SK-N-SH (cell line): ENCODE results near the gene ADAMTSL1. TPM values are rescaled to one million over a fixed set of nuclear protein-coding genes. Genes with fewer than 3 reads are reported as not detected.

Source experiments
- CTCF ChIA-PET: fragments of 300-600, 350-600 bp; formaldehyde crosslinking; extraction: SDS; loops from one replicate; lab custom pipeline; 2021; lab: Yijun Ruan, JAX
- POLR2A ChIA-PET: fragments of 350-600 bp; sonication (Branson Sonifier 250); formaldehyde crosslinking; extraction: SDS; loops from one replicate; lab custom pipeline; 2020; ENCODE audit warnings: antibody characterized with exemption, inconsistent platforms; lab: Yijun Ruan, JAX
- DNase-seq: peaks from one replicate; pipeline ENCODE4 v3.0.0; 2012
- H2AFZ ChIP-seq: fragments of 200-600 bp; sonication (generic); 2 replicates; pipeline ENCODE4 v1.8.1; 2016; ENCODE audit warnings: antibody characterized with exemption, mild to moderate bottlenecking, low read depth
- H3F3A ChIP-seq: fragments of 200-600 bp; sonication (generic); replicated peaks from 2 replicates; pipeline ENCODE3; 2016; ENCODE audit warnings: antibody characterized with exemption, mild to moderate bottlenecking; ENCODE audit not compliant: insufficient read depth
- H3K27ac ChIP-seq, 2 experiments: fragments of 200-500 bp in 1 of 2; fragments of 200-600 bp in 1 of 2; sonication (Bioruptor generic) in 1 of 2; sonication (generic), shearing (Covaris generic) in 1 of 2; 2 replicates each; pipeline versions ENCODE4 v1.5.1 to v1.6.1; 2014 to 2016; ENCODE audit warnings: low read depth in 2 of 2, inconsistent platforms in 1 of 2, low read length in 1 of 2, mild to moderate bottlenecking in 1 of 2, mixed read lengths in 1 of 2
- H3K27me3 ChIP-seq: fragments of 200-600 bp; sonication (generic), shearing (Covaris generic); 2 replicates; pipeline ENCODE4 v1.6.1; 2016; ENCODE audit warnings: mixed run types; ENCODE audit not compliant: insufficient read depth
- H3K36me3 ChIP-seq, 2 experiments: fragments of 200-500 bp in 1 of 2; fragments of 200-600 bp in 1 of 2; sonication (Bioruptor generic) in 1 of 2; sonication (generic) in 1 of 2; replicated peaks in 1 of 2; 2 replicates each; pipeline versions ENCODE3 to v1.5.1; 2014 to 2016; ENCODE audit warnings: low read length in 1 of 2, mild to moderate bottlenecking in 1 of 2; ENCODE audit not compliant: insufficient read depth in 2 of 2, control insufficient read depth in 1 of 2
- H3K4me1 ChIP-seq, 2 experiments: fragments of 200-500 bp in 1 of 2; fragments of 200-600 bp in 1 of 2; sonication (Bioruptor generic) in 1 of 2; sonication (generic), shearing (Covaris generic) in 1 of 2; 2 replicates each; pipeline versions ENCODE4 v1.5.1 to v1.6.1; 2014 to 2016; ENCODE audit warnings: low read depth in 1 of 2, low read length in 1 of 2, mixed run types in 1 of 2; ENCODE audit not compliant: insufficient read depth in 2 of 2, control insufficient read depth in 1 of 2
- H3K4me2 ChIP-seq: fragments of 200-600 bp; sonication (generic), shearing (Covaris generic); 2 replicates; pipeline ENCODE4 v1.6.1; 2017; ENCODE audit warnings: mixed run types
- H3K4me3 ChIP-seq, 2 experiments: fragments of 200-500 bp in 1 of 2; fragments of 200-600 bp in 1 of 2; sonication (Bioruptor generic) in 1 of 2; sonication (generic), shearing (Covaris generic) in 1 of 2; 2 replicates each; pipeline versions ENCODE4 v1.5.1 to v1.8.1; 2014 to 2016; ENCODE audit warnings: low read depth in 2 of 2, inconsistent platforms in 1 of 2, low read length in 1 of 2, mild to moderate bottlenecking in 1 of 2, mixed read lengths in 1 of 2, moderate library complexity in 1 of 2
- H3K79me2 ChIP-seq: fragments of 200-600 bp; sonication (generic); 2 replicates; pipeline ENCODE4 v1.8.1; 2017; ENCODE audit warnings: mild to moderate bottlenecking; ENCODE audit not compliant: insufficient read depth
- H3K9ac ChIP-seq: fragments of 200-600 bp; sonication (generic); 2 replicates; pipeline ENCODE4 v1.6.1; 2017; ENCODE audit warnings: mixed run types
- H3K9me2 ChIP-seq: fragments of 200-600 bp; sonication (generic); 2 replicates; pipeline ENCODE4 v1.6.1; 2017; ENCODE audit warnings: mixed run types
- H3K9me3 ChIP-seq: fragments of 200-600 bp; sonication (generic); 2 replicates; pipeline ENCODE4 v1.6.1; 2017; ENCODE audit warnings: mixed run types, mild to moderate bottlenecking, moderate library complexity
- H4K20me1 ChIP-seq: fragments of 200-600 bp; sonication (generic); 2 replicates; pipeline ENCODE4 v1.6.1; 2017; ENCODE audit warnings: mild to moderate bottlenecking, mixed run types; ENCODE audit not compliant: insufficient read depth
- CHD2 ChIP-seq: fragments of 150-350 bp; IDR thresholded peaks from 2 replicates; pipeline ENCODE4 v1.6.1; 2018; ENCODE audit warnings: low read length; ENCODE audit not compliant: partially characterized antibody
- EP300 ChIP-seq, 2 experiments: IDR thresholded peaks; 2 replicates each; pipeline versions ENCODE4 v1.4.0 to v1.6.1; 2012; ENCODE audit warnings: borderline replicate concordance in 1 of 2, low read depth in 1 of 2, low read length in 1 of 2
- EZH2phosphoT487 ChIP-seq: fragments of 200-600 bp; sonication (generic); IDR thresholded peaks from 2 replicates; pipeline ENCODE4 v1.6.1; 2017; ENCODE audit warnings: low read depth, mixed run types, mild to moderate bottlenecking, antibody characterized with exemption, moderate library complexity, borderline replicate concordance
- FOSL2 ChIP-seq: IDR thresholded peaks from 2 replicates; pipeline ENCODE4 v1.4.0; 2012; ENCODE audit warnings: low read depth, mild to moderate bottlenecking, moderate library complexity, borderline replicate concordance
- GABPA ChIP-seq: IDR thresholded peaks from 2 replicates; pipeline ENCODE4 v1.4.0; 2012; ENCODE audit warnings: low read depth, mild to moderate bottlenecking
- GATA2 ChIP-seq: sonication (generic); formaldehyde crosslinking; IDR thresholded peaks from 2 replicates; pipeline ENCODE4 v1.5.0; 2020; ENCODE audit warnings: mild to moderate bottlenecking, missing genetic modification reagents
- NRF1 ChIP-seq: IDR thresholded peaks from 2 replicates; pipeline ENCODE4 v1.6.1; 2012; ENCODE audit warnings: low read depth, mild to moderate bottlenecking, low read length
- POLR2AphosphoS5 ChIP-seq: IDR thresholded peaks from 2 replicates; pipeline ENCODE4 v1.6.1; 2012; ENCODE audit warnings: low read depth, low read length
- RAD21 ChIP-seq: IDR thresholded peaks from 2 replicates; pipeline ENCODE4 v1.6.1; 2012; ENCODE audit warnings: mild to moderate bottlenecking, low read length
- RCOR1 ChIP-seq: fragments of 150-350 bp; IDR thresholded peaks from 2 replicates; pipeline ENCODE4 v1.6.1; 2017; ENCODE audit warnings: antibody characterized with exemption, low read length
- RFX5 ChIP-seq: IDR thresholded peaks from 2 replicates; pipeline ENCODE4 v1.6.1; 2012; ENCODE audit warnings: mild to moderate bottlenecking, improper control_type of control experiment, low read length
- RXRA ChIP-seq: IDR thresholded peaks from 2 replicates; pipeline ENCODE4 v1.4.0; 2012; ENCODE audit warnings: low read depth, mild to moderate bottlenecking, borderline replicate concordance
- SMC3 ChIP-seq: IDR thresholded peaks from 2 replicates; pipeline ENCODE4 v1.6.1; 2012; ENCODE audit warnings: low read depth, low read length, improper control_type of control experiment
- TAF1 ChIP-seq: IDR thresholded peaks from 2 replicates; pipeline ENCODE4 v1.6.1; 2012; ENCODE audit warnings: low read depth, mild to moderate bottlenecking, low read length, moderate library complexity, borderline replicate concordance
- TCF12 ChIP-seq: IDR thresholded peaks from 2 replicates; pipeline ENCODE4 v1.4.0; 2012
- TEAD4 ChIP-seq: IDR thresholded peaks from 2 replicates; pipeline ENCODE4 v1.4.0; 2012; ENCODE audit warnings: mild to moderate bottlenecking, borderline replicate concordance; ENCODE audit not compliant: insufficient read depth
- WGBS: methylation state at CpG from one replicate; pipeline ENCODE4 v1.1.6; 2017; ENCODE audit warnings: low lambda C conversion rate; 5-methylcytosine and 5-hydroxymethylcytosine counted together
- polyA plus RNA-seq, 3 experiments: library from polyadenylated mRNA; depleted of rRNA; stranded (reverse); fragments of >200 nt; gene quantifications; 2 replicates each; pipeline ENCODE4 v1.2.3, GENCODE V29; 2012
- TF ChIP-seq, protein P1 (sequence below): fragments of 150-350 bp; IDR thresholded peaks from 2 replicates; pipeline ENCODE4 v1.6.1; 2016; ENCODE audit warnings: mild to moderate bottlenecking, low read depth, low read length
- TF ChIP-seq, protein P2 (sequence below): IDR thresholded peaks from 2 replicates; pipeline ENCODE4; 2012
- TF ChIP-seq, protein P3 (sequence below): IDR thresholded peaks from 2 replicates; pipeline ENCODE4 v1.6.1; 2012; ENCODE audit warnings: mild to moderate bottlenecking, low read depth, low read length, moderate library complexity
- TF ChIP-seq, protein P4 (sequence below): IDR thresholded peaks from 2 replicates; pipeline ENCODE4 v1.4.0; 2012; ENCODE audit warnings: low read depth, borderline replicate concordance

Gene ADAMTSL1
- polyA plus RNA-seq, 1 of the 3 experiments (the other 2 are of a cell fraction), result 114 TPM

DNA sequence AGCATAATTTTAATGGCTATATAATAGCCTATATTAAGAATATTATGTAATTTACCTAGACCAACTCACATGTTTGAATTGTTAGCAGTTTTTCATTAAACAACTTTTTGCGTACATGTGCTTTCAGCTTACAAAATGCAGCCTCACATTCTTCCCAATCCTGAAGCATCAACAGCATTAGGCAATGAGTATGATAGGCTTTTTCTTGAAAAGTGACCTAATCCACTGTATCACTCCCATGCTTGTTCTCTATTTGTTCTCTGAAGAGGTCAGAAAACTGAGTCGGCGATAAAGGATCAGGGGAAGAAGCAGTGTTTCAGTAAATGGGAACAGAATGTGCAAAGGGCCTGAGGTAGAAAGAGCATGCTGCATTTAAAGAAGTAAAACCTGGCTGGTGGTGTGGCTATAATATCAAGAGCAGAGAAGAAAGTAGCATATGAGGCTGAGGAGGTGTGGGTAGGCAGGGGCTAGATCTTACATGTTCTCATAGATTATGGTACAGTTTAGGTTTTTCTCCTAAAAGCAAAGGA is 346.7 kb downstream of the ADAMTSL1 start:
- no peaks in the 10 kb centered on the region for H3K9me2 ChIP-seq
- no peaks in the 10 kb centered on the region for H3K27me3 ChIP-seq
- H3K79me2 ChIP-seq, result peaks cover 4% of the 10 kb centered on the region; the same call in 1 of the 2 replicates
- no peak for DNase-seq
- H3K27ac ChIP-seq, result no peak overlapping the region
- no peak overlapping the region for H2AFZ ChIP-seq
- H3K4me2 ChIP-seq, result no peak overlapping the region
- TF ChIP-seq FOSL2 (no peak), POLR2AphosphoS5 (no peak), RCOR1 (no peak), CHD2 (no peak), EZH2phosphoT487 (no peak), GABPA (no peak), EP300 (IDR thresholded peaks at IDR 0.05; ENCODE audit: borderline replicate concordance in 1 of 2, low read depth in 1 of 2, low read length in 1 of 2) (no peak), NRF1 (no peak), SMC3 (no peak), RFX5 (no peak), RXRA (no peak)
- peaks cover 2 to 27% of the 10 kb centered on the region in 2 experiments for H3K36me3 ChIP-seq
- H3K4me3 ChIP-seq, result no peak overlapping the region
- H3K4me1 ChIP-seq, result peaks cover 0 to 4% of the 10 kb centered on the region in 2 experiments; a peak in 2 of 4 replicates
- H3K9ac ChIP-seq, result no peak overlapping the region
- CTCF ChIA-PET, result interaction anchor here (1.2 to 1.3 kb wide), 2 partner anchors 29 to 566 kb away, joined by 4 read pairs; no protein-coding TSS in a partner anchor
- no peaks in the 10 kb centered on the region for H4K20me1 ChIP-seq
- H3F3A ChIP-seq, result no peaks in the 10 kb centered on the region
- no peaks in the 10 kb centered on the region for H3K9me3 ChIP-seq
- 98% methylated on average over 3 of the region's 3 CpGs for WGBS
- POLR2A ChIA-PET, result no interaction called here

DNA sequence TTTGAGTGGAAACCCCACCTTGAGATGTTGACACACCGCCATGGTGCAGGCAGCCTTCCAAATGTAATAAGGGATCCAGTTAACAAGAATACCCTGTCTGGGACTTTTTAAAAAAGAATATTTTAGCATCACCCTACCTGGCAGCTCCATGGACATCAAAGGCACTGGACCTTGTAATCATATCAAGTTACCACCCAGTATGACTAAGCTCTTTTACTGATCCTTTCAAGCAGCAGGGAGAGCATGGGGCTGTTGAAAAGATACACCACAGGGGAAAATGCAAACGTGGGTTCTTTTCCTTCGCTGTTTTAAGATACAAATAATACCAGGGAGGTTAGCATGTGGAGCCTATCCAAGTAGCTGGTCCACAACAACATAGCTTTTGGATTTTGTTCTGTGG is 347.8 kb downstream of the ADAMTSL1 start:
- no peak overlapping the region; a peak in 1 of 4 replicates for H3K27ac ChIP-seq
- POLR2A ChIA-PET, result no interaction called here
- no peak overlapping the region for H3K4me3 ChIP-seq
- H3K79me2 ChIP-seq, result no peaks in the 10 kb centered on the region
- no peaks in the 10 kb centered on the region for H3K9me3 ChIP-seq
- peaks cover 7 to 30% of the 10 kb centered on the region in 2 experiments for H3K36me3 ChIP-seq
- WGBS, result 86% methylated on average over 3 of the region's 3 CpGs
- H3F3A ChIP-seq, result no peaks in the 10 kb centered on the region
- H3K4me1 ChIP-seq, result peaks cover 0 to 4% of the 10 kb centered on the region in 2 experiments; a peak in 2 of 4 replicates
- H3K9me2 ChIP-seq, result no peaks in the 10 kb centered on the region
- H4K20me1 ChIP-seq, result no peaks in the 10 kb centered on the region
- no peak for DNase-seq
- CTCF ChIA-PET, result interaction anchor here (0.8 kb wide), 2 partner anchors 379 to 1007 kb away, joined by 3 read pairs; no protein-coding TSS in a partner anchor
- H2AFZ ChIP-seq, result no peak overlapping the region
- H3K4me2 ChIP-seq, result no peak overlapping the region
- H3K27me3 ChIP-seq, result no peaks in the 10 kb centered on the region
- no peak overlapping the region for H3K9ac ChIP-seq
- TF ChIP-seq CHD2 (no peak), GATA2 (CRISPR knock-in tag) (no peak), RCOR1 (no peak), FOSL2 (no peak), TCF12 (no peak), GABPA (no peak), TAF1 (no peak), RFX5 (no peak), TEAD4 (no peak), RAD21 (no peak)
- TF ChIP-seq, protein P1, sequence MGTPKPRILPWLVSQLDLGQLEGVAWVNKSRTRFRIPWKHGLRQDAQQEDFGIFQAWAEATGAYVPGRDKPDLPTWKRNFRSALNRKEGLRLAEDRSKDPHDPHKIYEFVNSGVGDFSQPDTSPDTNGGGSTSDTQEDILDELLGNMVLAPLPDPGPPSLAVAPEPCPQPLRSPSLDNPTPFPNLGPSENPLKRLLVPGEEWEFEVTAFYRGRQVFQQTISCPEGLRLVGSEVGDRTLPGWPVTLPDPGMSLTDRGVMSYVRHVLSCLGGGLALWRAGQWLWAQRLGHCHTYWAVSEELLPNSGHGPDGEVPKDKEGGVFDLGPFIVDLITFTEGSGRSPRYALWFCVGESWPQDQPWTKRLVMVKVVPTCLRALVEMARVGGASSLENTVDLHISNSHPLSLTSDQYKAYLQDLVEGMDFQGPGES, result no peak
- TF ChIP-seq, protein P2, sequence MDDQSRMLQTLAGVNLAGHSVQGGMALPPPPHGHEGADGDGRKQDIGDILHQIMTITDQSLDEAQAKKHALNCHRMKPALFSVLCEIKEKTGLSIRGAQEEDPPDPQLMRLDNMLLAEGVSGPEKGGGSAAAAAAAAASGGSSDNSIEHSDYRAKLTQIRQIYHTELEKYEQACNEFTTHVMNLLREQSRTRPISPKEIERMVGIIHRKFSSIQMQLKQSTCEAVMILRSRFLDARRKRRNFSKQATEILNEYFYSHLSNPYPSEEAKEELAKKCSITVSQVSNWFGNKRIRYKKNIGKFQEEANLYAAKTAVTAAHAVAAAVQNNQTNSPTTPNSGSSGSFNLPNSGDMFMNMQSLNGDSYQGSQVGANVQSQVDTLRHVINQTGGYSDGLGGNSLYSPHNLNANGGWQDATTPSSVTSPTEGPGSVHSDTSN, result no peak
- TF ChIP-seq, protein P3, sequence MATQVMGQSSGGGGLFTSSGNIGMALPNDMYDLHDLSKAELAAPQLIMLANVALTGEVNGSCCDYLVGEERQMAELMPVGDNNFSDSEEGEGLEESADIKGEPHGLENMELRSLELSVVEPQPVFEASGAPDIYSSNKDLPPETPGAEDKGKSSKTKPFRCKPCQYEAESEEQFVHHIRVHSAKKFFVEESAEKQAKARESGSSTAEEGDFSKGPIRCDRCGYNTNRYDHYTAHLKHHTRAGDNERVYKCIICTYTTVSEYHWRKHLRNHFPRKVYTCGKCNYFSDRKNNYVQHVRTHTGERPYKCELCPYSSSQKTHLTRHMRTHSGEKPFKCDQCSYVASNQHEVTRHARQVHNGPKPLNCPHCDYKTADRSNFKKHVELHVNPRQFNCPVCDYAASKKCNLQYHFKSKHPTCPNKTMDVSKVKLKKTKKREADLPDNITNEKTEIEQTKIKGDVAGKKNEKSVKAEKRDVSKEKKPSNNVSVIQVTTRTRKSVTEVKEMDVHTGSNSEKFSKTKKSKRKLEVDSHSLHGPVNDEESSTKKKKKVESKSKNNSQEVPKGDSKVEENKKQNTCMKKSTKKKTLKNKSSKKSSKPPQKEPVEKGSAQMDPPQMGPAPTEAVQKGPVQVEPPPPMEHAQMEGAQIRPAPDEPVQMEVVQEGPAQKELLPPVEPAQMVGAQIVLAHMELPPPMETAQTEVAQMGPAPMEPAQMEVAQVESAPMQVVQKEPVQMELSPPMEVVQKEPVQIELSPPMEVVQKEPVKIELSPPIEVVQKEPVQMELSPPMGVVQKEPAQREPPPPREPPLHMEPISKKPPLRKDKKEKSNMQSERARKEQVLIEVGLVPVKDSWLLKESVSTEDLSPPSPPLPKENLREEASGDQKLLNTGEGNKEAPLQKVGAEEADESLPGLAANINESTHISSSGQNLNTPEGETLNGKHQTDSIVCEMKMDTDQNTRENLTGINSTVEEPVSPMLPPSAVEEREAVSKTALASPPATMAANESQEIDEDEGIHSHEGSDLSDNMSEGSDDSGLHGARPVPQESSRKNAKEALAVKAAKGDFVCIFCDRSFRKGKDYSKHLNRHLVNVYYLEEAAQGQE, result no peak
- TF ChIP-seq, protein P4, sequence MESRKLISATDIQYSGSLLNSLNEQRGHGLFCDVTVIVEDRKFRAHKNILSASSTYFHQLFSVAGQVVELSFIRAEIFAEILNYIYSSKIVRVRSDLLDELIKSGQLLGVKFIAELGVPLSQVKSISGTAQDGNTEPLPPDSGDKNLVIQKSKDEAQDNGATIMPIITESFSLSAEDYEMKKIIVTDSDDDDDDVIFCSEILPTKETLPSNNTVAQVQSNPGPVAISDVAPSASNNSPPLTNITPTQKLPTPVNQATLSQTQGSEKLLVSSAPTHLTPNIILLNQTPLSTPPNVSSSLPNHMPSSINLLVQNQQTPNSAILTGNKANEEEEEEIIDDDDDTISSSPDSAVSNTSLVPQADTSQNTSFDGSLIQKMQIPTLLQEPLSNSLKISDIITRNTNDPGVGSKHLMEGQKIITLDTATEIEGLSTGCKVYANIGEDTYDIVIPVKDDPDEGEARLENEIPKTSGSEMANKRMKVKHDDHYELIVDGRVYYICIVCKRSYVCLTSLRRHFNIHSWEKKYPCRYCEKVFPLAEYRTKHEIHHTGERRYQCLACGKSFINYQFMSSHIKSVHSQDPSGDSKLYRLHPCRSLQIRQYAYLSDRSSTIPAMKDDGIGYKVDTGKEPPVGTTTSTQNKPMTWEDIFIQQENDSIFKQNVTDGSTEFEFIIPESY, result no peak
